Mononuclear cell (primary cell): ENCODE results near the gene MPHOSPH10. TPM values are rescaled to one million over a fixed set of nuclear protein-coding genes. Genes with fewer than 3 reads are reported as not detected.
"Not testable (repeated sequence)": the region's sequence is repeated elsewhere in the genome, so short reads cannot be mapped to it uniquely, and the experiment has no call there.

Experiments
- H3K27me3 ChIP-seq: 2 replicates; pipeline ENCODE4 v1.6.0; 2011; ENCODE audit warnings: low read length, control low read depth; ENCODE audit not compliant: insufficient read depth
- H3K4me1 ChIP-seq: 2 replicates; pipeline ENCODE4 v1.5.1; 2011; ENCODE audit warnings: mild to moderate bottlenecking, low read length, control low read depth; ENCODE audit not compliant: insufficient read depth
- H3K4me3 ChIP-seq: 2 replicates; pipeline ENCODE4 v1.5.1; 2011; ENCODE audit warnings: mild to moderate bottlenecking, low read length, moderate library complexity
- H3K9me3 ChIP-seq: 2 replicates; pipeline ENCODE4 v1.5.1; 2011; ENCODE audit warnings: low read depth, mild to moderate bottlenecking, control low read depth, low read length
- total RNA-seq: library from RNA; depleted of rRNA; stranded (reverse); fragments of >200 nt; gene quantifications from one replicate; pipeline ENCODE4 v1.2.3, GENCODE V29; 2012

Gene MPHOSPH10
- total RNA-seq, 1 donor, result 21.1 TPM

GRCh38 chr2:71136174-71136573 is 5.7 kb downstream of the MPHOSPH10 start:
- no peaks in the 10 kb centered on the region for H3K27me3 ChIP-seq
- no peaks in the 10 kb centered on the region for H3K9me3 ChIP-seq
- no peak overlapping the region for H3K4me3 ChIP-seq
- H3K4me1 ChIP-seq, result peaks cover 13% of the 10 kb centered on the region

- no peaks in the 10 kb centered on the region for H3K4me1 ChIP-seq
- H3K4me3 ChIP-seq, result no peak overlapping the region
- H3K27me3 ChIP-seq, result no peaks in the 10 kb centered on the region
- H3K9me3 ChIP-seq, result no peaks in the 10 kb centered on the region
Observed at GRCh38 chr2:71143782-71144181, 13.3 kb downstream of the MPHOSPH10 start.

GRCh38 chr2:71148506-71149063 is 18.2 kb downstream of the MPHOSPH10 start:
- H3K4me3 ChIP-seq, result no peak overlapping the region
- no peaks in the 10 kb centered on the region for H3K27me3 ChIP-seq
- no peaks in the 10 kb centered on the region for H3K9me3 ChIP-seq
- H3K4me1 ChIP-seq, result no peaks in the 10 kb centered on the region

GRCh38 chr2:71150082-71150816 is 19.8 kb downstream of the MPHOSPH10 start:
- Histone ChIP-seq H3K27me3 (no peaks in the 10 kb centered on the region), H3K4me1 (no peaks in the 10 kb centered on the region), H3K4me3 (no peak overlapping the region), H3K9me3 (no peaks in the 10 kb centered on the region)

- H3K27me3 ChIP-seq, result no peaks in the 10 kb centered on the region
- H3K4me3 ChIP-seq, result no peak overlapping the region
- no peaks in the 10 kb centered on the region for H3K4me1 ChIP-seq
- H3K9me3 ChIP-seq, result no peaks in the 10 kb centered on the region
Observed at GRCh38 chr2:71151620-71152019, 21.2 kb downstream of the MPHOSPH10 start.

- H3K27me3 ChIP-seq, result no peaks in the 10 kb centered on the region
- no peak overlapping the region for H3K4me3 ChIP-seq
- H3K4me1 ChIP-seq, result peaks cover 6% of the 10 kb centered on the region
- H3K9me3 ChIP-seq, result no peaks in the 10 kb centered on the region
Observed at GRCh38 chr2:71153585-71154224, 23.3 kb downstream of the MPHOSPH10 start.

GRCh38 chr2:71154279-71154678 is 23.8 kb downstream of the MPHOSPH10 start:
- Histone ChIP-seq H3K9me3 (no peaks in the 10 kb centered on the region), H3K4me3 (no peak overlapping the region), H3K27me3 (no peaks in the 10 kb centered on the region), H3K4me1 (peaks cover 6% of the 10 kb centered on the region)

- Histone ChIP-seq H3K4me1 (peaks cover 6% of the 10 kb centered on the region), H3K4me3 (no peak overlapping the region), H3K9me3 (no peaks in the 10 kb centered on the region), H3K27me3 (no peaks in the 10 kb centered on the region)
Observed at GRCh38 chr2:71154798-71155197, 24.4 kb downstream of the MPHOSPH10 start.

GRCh38 chr2:71155846-71156245 is 25.4 kb downstream of the MPHOSPH10 start:
- H3K9me3 ChIP-seq, result no peaks in the 10 kb centered on the region
- peaks cover 6% of the 10 kb centered on the region for H3K4me1 ChIP-seq
- no peaks in the 10 kb centered on the region for H3K27me3 ChIP-seq
- no peak overlapping the region for H3K4me3 ChIP-seq

- Histone ChIP-seq H3K4me1 (peaks cover 6% of the 10 kb centered on the region), H3K27me3 (no peaks in the 10 kb centered on the region), H3K9me3 (no peaks in the 10 kb centered on the region), H3K4me3 (no peak overlapping the region)
Observed at GRCh38 chr2:71156573-71156972, 26.1 kb downstream of the MPHOSPH10 start.

GRCh38 chr2:71157124-71157793 is 26.8 kb downstream of the MPHOSPH10 start:
- H3K4me3 ChIP-seq, result no peak overlapping the region
- peaks cover 6% of the 10 kb centered on the region for H3K4me1 ChIP-seq
- H3K27me3 ChIP-seq, result no peaks in the 10 kb centered on the region
- no peaks in the 10 kb centered on the region for H3K9me3 ChIP-seq

- Histone ChIP-seq H3K4me3 (no peak overlapping the region), H3K27me3 (no peaks in the 10 kb centered on the region), H3K9me3 (no peaks in the 10 kb centered on the region), H3K4me1 (no peaks in the 10 kb centered on the region)
Observed at GRCh38 chr2:71166812-71167211, 36.4 kb downstream of the MPHOSPH10 start.

GRCh38 chr2:71173096-71173495 is 42.7 kb downstream of the MPHOSPH10 start:
- Histone ChIP-seq H3K27me3 (no peaks in the 10 kb centered on the region), H3K9me3 (no peaks in the 10 kb centered on the region), H3K4me3 (no peak overlapping the region), H3K4me1 (no peaks in the 10 kb centered on the region)

- Histone ChIP-seq H3K27me3 (no peaks in the 10 kb centered on the region), H3K4me3 (no peak overlapping the region), H3K9me3 (no peaks in the 10 kb centered on the region), H3K4me1 (no peaks in the 10 kb centered on the region)
Observed at GRCh38 chr2:71174207-71174606, 43.8 kb downstream of the MPHOSPH10 start.

- H3K4me1 ChIP-seq, H3K9me3 ChIP-seq, H3K4me3 ChIP-seq, H3K27me3 ChIP-seq: not testable (repeated sequence)
Observed at GRCh38 chr2:71178836-71179235, 48.4 kb downstream of the MPHOSPH10 start.
